ENCODE data around the gene EIF4E2. TPM values are rescaled to one million over a fixed set of nuclear protein-coding genes. Genes with fewer than 3 reads are reported as not detected.

The EIF4E2 gene
- total RNA-seq, 1 experiment from 2014 or later = 97.8 TPM

GRCh38 chr2:232518844-232519243 lies 31.6 kb upstream of the EIF4E2 start:
- Mint-ChIP-seq H3K27me3 (ENCODE audit: low read depth) (peaks cover 31% of the 10 kb centered on the region), H3K4me3 (no peak overlapping the region), H3K9me3 (no peaks in the 10 kb centered on the region), H3K36me3 (no peaks in the 10 kb centered on the region), H3K4me1 (peaks cover 7% of the 10 kb centered on the region; the same call in 1 of the 2 replicates), H3K27ac (peak overlapping the region; percentile 31; the same call in 1 of the 2 replicates)
- no peak for DNase-seq (ENCODE audit: low spot score)
- ChIA-PET CTCF (interaction anchor here (1.1 to 6.5 kb wide), 5 partner anchors 10 to 74 kb away, joined by 3 to 42 read pairs (median 5); partner anchors contain the start of gene ECEL1), POLR2A (no interaction called here)
- ATAC-seq = no peak
- TF ChIP-seq ZNF416 (CRISPR knock-in tag; IDR thresholded peaks at IDR 0.05) (no peak), SOX15 (CRISPR knock-in tag; IDR thresholded peaks at IDR 0.05) (no peak), ZSCAN18 (CRISPR knock-in tag; IDR thresholded peaks at IDR 0.05) (no peak), NR1H2 (CRISPR knock-in tag; IDR thresholded peaks at IDR 0.05) (no peak), SMAD3 (CRISPR knock-in tag; IDR thresholded peaks at IDR 0.05; ENCODE audit: borderline replicate concordance) (no peak), GTF2I (CRISPR knock-in tag; conservative IDR thresholded peaks at IDR 0.05) (no peak), ETV6 (CRISPR knock-in tag; IDR thresholded peaks at IDR 0.05) (no peak), MXD4 (CRISPR knock-in tag; IDR thresholded peaks at IDR 0.05; ENCODE audit: borderline replicate concordance) (no peak)

GRCh38 chr2:232519581-232520438 lies 30.7 kb upstream of the EIF4E2 start, which contains the start of gene PRSS56:
TSS of gene PRSS56 (plus strand) at chr2:232520388. CDS start at chr2:232520599, 211 bp downstream.
- H3K27me3 Mint-ChIP-seq (ENCODE audit: low read depth) = peaks cover 38% of the 10 kb centered on the region
- ATAC-seq = no peak
- ChIA-PET POLR2A (no interaction called here), CTCF (interaction anchor here (0.9 to 6.5 kb wide), 13 partner anchors 9 to 184 kb away, joined by 3 to 104 read pairs (median 40); partner anchors contain the start of genes CHRNG and ECEL1)
- DNase-seq (ENCODE audit: low spot score) = no peak
- H3K9me3 Mint-ChIP-seq = no peaks in the 10 kb centered on the region
- H3K4me1 Mint-ChIP-seq = peaks cover 10% of the 10 kb centered on the region; the same call in 1 of the 2 replicates
- H3K27ac Mint-ChIP-seq = peak within 1 kb of the TSS; percentile 31
- H3K4me3 Mint-ChIP-seq = no peak within 1 kb of the TSS
- no peaks in the 10 kb centered on the region for H3K36me3 Mint-ChIP-seq
- TF ChIP-seq ARID4B (CRISPR knock-in tag; IDR thresholded peaks at IDR 0.05; ENCODE audit: borderline replicate concordance) (no peak), ZNF396 (CRISPR knock-in tag; IDR thresholded peaks at IDR 0.05; ENCODE audit: borderline replicate concordance) (no peak), ZSCAN18 (CRISPR knock-in tag; IDR thresholded peaks at IDR 0.05) (no peak), SMAD3 (CRISPR knock-in tag; IDR thresholded peaks at IDR 0.05; ENCODE audit: borderline replicate concordance) (no peak), NFE2L1 (CRISPR knock-in tag; IDR thresholded peaks at IDR 0.05) (no peak), TEAD1 (CRISPR knock-in tag; IDR thresholded peaks at IDR 0.05) (no peak), ATF2 (CRISPR knock-in tag; IDR thresholded peaks at IDR 0.05; ENCODE audit: borderline replicate concordance, low read depth) (no peak), ZNF512 (CRISPR knock-in tag; IDR thresholded peaks at IDR 0.05; ENCODE audit: borderline replicate concordance) (no peak), ATF6 (CRISPR knock-in tag; IDR thresholded peaks at IDR 0.05) (no peak), STAT6 (CRISPR knock-in tag; conservative IDR thresholded peaks at IDR 0.05; ENCODE audit: low read depth) (no peak), GTF2I (CRISPR knock-in tag; conservative IDR thresholded peaks at IDR 0.05) (no peak)

Measured in WTC11 (cell line).